Transverse colon (tissue), 4 donors: Measurements from ENCODE around the gene SASH3. TPM values are rescaled to one million over a fixed set of nuclear protein-coding genes. Genes with fewer than 3 reads are reported as not detected.

ENCODE experiments used
- DNase-seq: peaks from one replicate; pipeline ENCODE4 v3.0.0-alpha.2; 2019
- H3K27ac ChIP-seq, 4 donors: fragments of 200-600 bp; sonication (generic); 2 replicates each; pipeline ENCODE4 v1.5.1; 2016 to 2018; ENCODE audit warnings: inconsistent platforms in 4 of 4
- H3K27me3 ChIP-seq: fragments of 200-600 bp; sonication (generic); 2 replicates; pipeline ENCODE4 v1.5.1; 2017; ENCODE audit warnings: inconsistent platforms
- H3K36me3 ChIP-seq, 4 donors: fragments of 200-600 bp; sonication (generic); 2 replicates each; pipeline ENCODE4 v1.5.1; 2017 to 2019; ENCODE audit warnings: inconsistent platforms in 4 of 4
- H3K4me1 ChIP-seq, 4 donors: fragments of 200-600 bp; sonication (generic); 2 replicates each; pipeline ENCODE4 v1.5.1; 2017 to 2020; ENCODE audit warnings: inconsistent platforms in 4 of 4
- H3K4me3 ChIP-seq, 4 donors: fragments of 200-600 bp; sonication (generic); 1 replicate in 1 of 4; 2 replicates in 3 of 4; pipeline versions ENCODE4 v1.5.1 to v1.6.1; 2017 to 2019; ENCODE audit warnings: inconsistent platforms in 4 of 4
- H3K9me3 ChIP-seq, 2 donors: fragments of 200-600 bp; sonication (generic); 2 replicates each; pipeline ENCODE4 v1.5.1; 2017 to 2019; ENCODE audit warnings: inconsistent platforms in 2 of 2
- CTCF ChIP-seq, 5 experiments: fragments of 200-600 bp in 3 of 5; fragments of 450-650 bp in 2 of 5; sonication (generic) in 3 of 5; IDR thresholded peaks; 1 replicate in 2 of 5; 2 replicates in 3 of 5; pipeline ENCODE4 v1.5.1; 2016 to 2017; ENCODE audit warnings: antibody characterized with exemption in 5 of 5, inconsistent platforms in 3 of 5, mild to moderate bottlenecking in 2 of 5, moderate library complexity in 1 of 5
- EP300 ChIP-seq: sonication (generic); formaldehyde crosslinking; IDR thresholded peaks from one replicate; pipeline ENCODE4 v1.6.1; 2017; ENCODE audit warnings: antibody characterized with exemption, low read depth
- POLR2A ChIP-seq: fragments of 450-650 bp; IDR thresholded peaks from one replicate; pipeline ENCODE4 v1.6.1; 2016; ENCODE audit warnings: antibody characterized with exemption, mild to moderate bottlenecking, moderate library complexity
- POLR2AphosphoS5 ChIP-seq, 3 donors: sonication (generic); formaldehyde crosslinking; IDR thresholded peaks; one replicate each; pipeline ENCODE4 v1.6.1; 2016; ENCODE audit warnings: antibody characterized with exemption in 3 of 3
- WGBS, 2 donors: methylation state at CpG; one replicate each; pipeline ENCODE4 v1.1.5; 2018; ENCODE audit warnings: low coverage in 1 of 2; 5-methylcytosine and 5-hydroxymethylcytosine counted together
- in situ Hi-C, 4 donors: fragments of 200-750 bp; cut with MboI; loops; one replicate each; pipeline versions ENCODE4 v1.15.0 to v1.15.1; 2017; ENCODE audit warnings: low sequenced_read_pairs in 3 of 4, low pct_ligation_motif_present in 1 of 4, low pct_unique_long_range_greater_than_20kb in 1 of 4
- intact Hi-C: fragments of 100-400 bp; cut with DNase I; formaldehyde crosslinking; loops from one replicate; pipeline ENCODE4 v1.15.1; 2023; ENCODE audit warnings: low total_unique reads
- total RNA-seq, 4 donors: library from RNA; depleted of rRNA; stranded (reverse); fragments of >200 nt; gene quantifications; one replicate each; pipeline ENCODE4 v1.1.0, GENCODE V29; 2016

SASH3 gene
- total RNA-seq, 4 donors from 2014 or later = 1.6 to 20.9 (median 11.1) TPM

DNA sequence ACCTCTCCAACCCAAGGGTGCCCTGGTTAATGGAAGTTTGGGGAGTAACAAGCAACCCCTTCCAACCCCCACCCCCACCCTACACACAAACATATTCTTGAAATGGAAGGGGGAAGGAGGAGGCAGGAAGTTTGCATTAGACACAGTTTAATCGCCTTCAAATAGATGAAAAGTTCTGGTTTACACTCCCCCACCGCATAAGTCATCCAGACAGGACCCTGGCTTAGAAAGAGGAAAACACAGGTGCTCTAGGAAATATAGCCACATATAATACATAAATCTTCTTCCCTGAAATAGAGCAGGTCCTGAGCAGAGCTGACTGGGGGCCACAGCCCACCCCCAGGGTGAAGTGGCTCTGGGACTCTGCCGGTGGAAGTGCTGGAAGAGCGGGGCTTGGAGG lies 25.1 kb downstream of the SASH3 start:
- Histone ChIP-seq H3K36me3 (no peaks in the 10 kb centered on the region), H3K27me3 (no peaks in the 10 kb centered on the region), H3K27ac (no peak overlapping the region), H3K9me3 (no peaks in the 10 kb centered on the region), H3K4me1 (no peaks in the 10 kb centered on the region), H3K4me3 (no peak overlapping the region)
- WGBS, 2 donors = 93% methylated on average over 4 of the region's 4 CpGs; no CpG with 5 or more reads in 1 of the 2 donors
- intact Hi-C loops (no loop called here), in situ Hi-C loops (no loop called here)
- TF ChIP-seq EP300 (no peak), POLR2AphosphoS5 (IDR thresholded peaks at IDR 0.05) (no peak), POLR2A (no peak), CTCF (IDR thresholded peaks at IDR 0.05) (no peak)
- DNase-seq = no peak

- no peaks in the 10 kb centered on the region for H3K4me1 ChIP-seq
- WGBS, 2 donors = 40 to 65% methylated on average over 2 of the region's 2 CpGs
- no peak overlapping the region for H3K4me3 ChIP-seq
- in situ Hi-C loops = no loop called here
- no peaks in the 10 kb centered on the region for H3K27me3 ChIP-seq
- DNase-seq = no peak
- H3K36me3 ChIP-seq = no peaks in the 10 kb centered on the region
- TF ChIP-seq CTCF (IDR thresholded peaks at IDR 0.05) (no peak), POLR2A (no peak), EP300 (no peak), POLR2AphosphoS5 (IDR thresholded peaks at IDR 0.05) (no peak)
- no peaks in the 10 kb centered on the region for H3K9me3 ChIP-seq
- intact Hi-C loops = no loop called here
- H3K27ac ChIP-seq = peak overlapping the region in 1 of 4 donors; percentile 37
Observed at GRCh38 chrX:129808158-129808828, 28.5 kb downstream of the SASH3 start.

DNA sequence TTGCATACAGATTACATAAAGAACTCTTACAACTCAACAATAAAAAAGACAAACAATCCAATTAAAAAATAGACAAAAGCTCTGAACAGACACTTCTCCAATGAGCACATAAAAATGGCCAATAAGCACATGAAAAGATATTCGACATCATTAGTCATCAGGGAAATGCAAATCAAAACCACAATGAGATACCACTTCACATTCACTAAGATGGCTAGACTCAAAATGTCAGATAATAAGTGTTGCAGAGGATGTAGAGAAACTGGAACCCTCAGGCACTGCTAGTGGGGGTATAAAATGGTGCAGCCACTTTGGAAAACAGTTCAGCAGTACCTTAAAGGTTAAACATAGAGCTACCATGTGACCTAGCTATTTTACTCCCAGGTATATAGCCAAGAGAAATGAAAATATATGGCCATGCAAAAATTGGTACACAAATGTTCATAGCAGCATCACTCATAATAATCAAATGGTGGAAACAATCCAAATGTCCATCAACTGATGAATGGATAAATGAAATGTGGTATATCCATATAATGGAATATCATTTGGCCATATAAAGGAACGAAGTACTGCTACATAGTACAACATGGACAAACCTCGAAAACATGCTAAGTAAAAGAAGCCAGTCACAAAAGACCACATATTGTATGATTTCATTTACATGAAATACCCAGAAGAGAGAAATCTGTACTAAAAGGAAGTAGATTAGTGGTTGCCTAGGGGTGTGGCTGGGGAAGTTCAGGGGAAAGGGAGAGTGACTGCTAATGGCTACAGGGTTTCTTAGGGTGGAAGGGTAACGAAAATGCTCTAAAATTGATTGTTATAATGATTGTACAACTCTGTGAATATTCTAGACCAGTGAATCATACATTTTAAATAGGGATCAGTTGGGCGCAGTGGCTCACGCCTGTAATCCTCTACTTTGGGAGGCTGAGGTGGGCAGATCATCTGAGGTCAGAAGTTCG lies 29.4 kb downstream of the SASH3 start:
- no peak for DNase-seq
- no peak for TF ChIP-seq POLR2A
- no peak for TF ChIP-seq POLR2AphosphoS5 (IDR thresholded peaks at IDR 0.05)
- no peak for TF ChIP-seq EP300
- TF ChIP-seq CTCF (IDR thresholded peaks at IDR 0.05) = no peak
- Histone ChIP-seq H3K27me3 (no peaks in the 10 kb centered on the region), H3K27ac (peak overlapping the region in 1 of 4 donors; percentile 37), H3K9me3 (no peaks in the 10 kb centered on the region), H3K36me3 (no peaks in the 10 kb centered on the region), H3K4me1 (no peaks in the 10 kb centered on the region), H3K4me3 (no peak overlapping the region)
- in situ Hi-C loops = no loop called here
- intact Hi-C loops = no loop called here
- WGBS, 2 donors = 84 to 100% methylated on average over 6 to 7 of the region's 7 CpGs

- 71 to 92% methylated on average over 2 to 6 of the region's 6 CpGs for WGBS, 2 donors
- TF ChIP-seq POLR2AphosphoS5 (IDR thresholded peaks at IDR 0.05) (no peak), POLR2A (no peak), EP300 (no peak), CTCF (IDR thresholded peaks at IDR 0.05) (no peak)
- no peaks in the 10 kb centered on the region for H3K4me1 ChIP-seq
- H3K4me3 ChIP-seq = no peak overlapping the region
- no peaks in the 10 kb centered on the region for H3K27me3 ChIP-seq
- no peaks in the 10 kb centered on the region for H3K9me3 ChIP-seq
- intact Hi-C loops (no loop called here), in situ Hi-C loops (no loop called here)
- H3K36me3 ChIP-seq = no peaks in the 10 kb centered on the region
- H3K27ac ChIP-seq = no peak overlapping the region
- no peak for DNase-seq
Observed at GRCh38 chrX:129813662-129814368, 34.1 kb downstream of the SASH3 start.
